Mucosa of stomach (tissue), 1 donor: ENCODE measurements around the gene PROM1.

Source experiments
- H3K27me3 ChIP-seq: one replicate; pipeline ENCODE4 v1.7.0; 2013; ENCODE audit warnings: mild to moderate bottlenecking, low read length; ENCODE audit not compliant: control insufficient read depth, insufficient read depth
- H3K36me3 ChIP-seq: one replicate; pipeline ENCODE4 v1.7.0; 2013; ENCODE audit warnings: low read length; ENCODE audit not compliant: control insufficient read depth, insufficient read depth
- H3K4me1 ChIP-seq: one replicate; pipeline ENCODE4 v1.7.0; 2013; ENCODE audit warnings: mild to moderate bottlenecking, low read length; ENCODE audit not compliant: control insufficient read depth, insufficient read depth
- H3K4me3 ChIP-seq: one replicate; pipeline ENCODE4 v1.7.0; 2013; ENCODE audit warnings: low read length
- H3K9ac ChIP-seq: one replicate; pipeline ENCODE4 v1.7.0; 2013; ENCODE audit warnings: mild to moderate bottlenecking, low read length, moderate library complexity
- H3K9me3 ChIP-seq: one replicate; pipeline ENCODE4 v1.7.0; 2013; ENCODE audit warnings: mild to moderate bottlenecking, low read length, moderate library complexity; ENCODE audit not compliant: control insufficient read depth
- donor health status: Pancreatic carcinoma.

Gene PROM1

DNA sequence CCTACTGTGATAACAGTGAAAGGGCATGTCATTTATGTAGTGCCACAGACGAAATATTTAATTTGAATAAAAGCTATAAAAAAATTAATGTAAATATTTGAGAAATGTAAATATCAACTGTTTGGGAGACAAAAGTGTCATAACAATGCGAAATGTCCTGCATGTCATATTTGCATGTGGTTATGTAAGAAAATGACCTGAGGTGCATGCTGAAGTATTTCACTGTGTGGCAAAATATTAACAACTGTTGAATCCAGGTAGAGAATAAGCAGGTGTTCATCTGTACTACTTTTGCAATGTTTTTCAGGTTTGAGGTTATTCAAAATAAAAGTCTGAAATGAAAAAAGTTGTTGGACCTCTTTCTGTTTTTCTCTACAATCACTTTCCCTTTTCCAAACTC is 30.9 kb downstream of the PROM1 start:
- peaks cover 3% of the 10 kb centered on the region for H3K36me3 ChIP-seq
- no peak overlapping the region for H3K4me3 ChIP-seq
- H3K9me3 ChIP-seq, result no peaks in the 10 kb centered on the region
- peaks cover 16% of the 10 kb centered on the region for H3K4me1 ChIP-seq
- H3K27me3 ChIP-seq, result no peaks in the 10 kb centered on the region
- H3K9ac ChIP-seq, result no peak overlapping the region

DNA sequence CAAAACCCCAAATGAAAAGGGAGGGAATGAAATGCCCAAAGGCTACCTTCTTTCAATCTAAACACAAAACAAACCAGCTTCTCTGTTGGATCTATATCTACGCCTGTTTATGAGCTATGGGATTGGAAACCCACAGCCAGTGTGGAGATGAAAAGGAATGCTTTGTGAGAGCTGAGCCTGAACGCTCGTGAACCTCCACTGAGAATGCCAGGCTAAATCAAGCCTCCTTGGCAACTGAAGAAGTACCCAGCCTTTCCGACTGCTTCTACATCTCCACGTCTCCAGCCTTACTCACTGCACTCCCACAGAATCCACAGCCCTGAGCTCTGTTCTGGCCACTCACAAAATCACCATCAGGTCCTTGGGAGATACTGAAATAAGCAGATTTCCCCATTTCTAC is 31.8 kb downstream of the PROM1 start:
- Histone ChIP-seq H3K4me1 (peaks cover 12% of the 10 kb centered on the region), H3K4me3 (no peak overlapping the region), H3K36me3 (peaks cover 3% of the 10 kb centered on the region), H3K27me3 (no peaks in the 10 kb centered on the region), H3K9ac (no peak overlapping the region), H3K9me3 (no peaks in the 10 kb centered on the region)

DNA sequence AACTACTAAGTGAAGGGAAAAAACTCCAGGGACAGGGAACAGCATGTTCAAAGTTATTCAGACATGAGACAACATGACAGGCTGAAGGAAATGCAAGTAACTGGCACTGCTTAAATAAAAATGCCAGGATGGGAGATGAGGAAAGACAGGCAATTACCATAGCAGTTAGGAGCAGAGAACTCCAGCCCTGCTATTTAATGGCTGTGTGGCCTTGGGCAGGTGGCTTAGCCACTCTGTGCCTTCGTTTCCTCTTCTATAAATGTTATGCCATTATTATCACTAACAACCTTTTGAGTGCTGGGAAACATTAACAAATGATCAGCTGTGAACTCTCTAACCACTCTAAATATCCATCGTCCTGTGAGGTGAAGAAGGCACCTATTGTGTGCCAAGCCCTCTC is 32.7 kb downstream of the PROM1 start:
- Histone ChIP-seq H3K4me1 (peaks cover 4% of the 10 kb centered on the region), H3K36me3 (peaks cover 3% of the 10 kb centered on the region), H3K9ac (no peak overlapping the region), H3K9me3 (no peaks in the 10 kb centered on the region), H3K4me3 (no peak overlapping the region), H3K27me3 (no peaks in the 10 kb centered on the region)

DNA sequence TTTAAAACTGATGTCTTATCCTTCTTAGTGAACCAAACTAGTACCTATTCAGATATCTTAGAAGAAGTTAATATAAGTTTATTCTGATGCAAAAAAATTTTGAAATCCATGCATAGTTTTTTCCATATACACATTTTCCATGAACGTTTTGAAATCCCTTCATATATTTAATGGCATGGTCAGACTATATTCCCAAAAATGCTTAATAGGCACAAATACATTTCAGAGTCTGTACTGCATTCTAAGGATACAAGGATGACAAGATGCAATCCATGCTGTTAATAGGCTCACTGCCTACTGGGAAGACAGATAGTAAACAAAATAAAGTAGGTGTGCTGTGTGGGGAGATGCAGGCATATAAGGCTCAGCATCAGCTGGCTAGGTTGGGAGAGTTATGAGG is 33.2 kb downstream of the PROM1 start:
- Histone ChIP-seq H3K9me3 (no peaks in the 10 kb centered on the region), H3K27me3 (no peaks in the 10 kb centered on the region), H3K36me3 (peaks cover 3% of the 10 kb centered on the region), H3K9ac (no peak overlapping the region), H3K4me3 (no peak overlapping the region), H3K4me1 (no peaks in the 10 kb centered on the region)

DNA sequence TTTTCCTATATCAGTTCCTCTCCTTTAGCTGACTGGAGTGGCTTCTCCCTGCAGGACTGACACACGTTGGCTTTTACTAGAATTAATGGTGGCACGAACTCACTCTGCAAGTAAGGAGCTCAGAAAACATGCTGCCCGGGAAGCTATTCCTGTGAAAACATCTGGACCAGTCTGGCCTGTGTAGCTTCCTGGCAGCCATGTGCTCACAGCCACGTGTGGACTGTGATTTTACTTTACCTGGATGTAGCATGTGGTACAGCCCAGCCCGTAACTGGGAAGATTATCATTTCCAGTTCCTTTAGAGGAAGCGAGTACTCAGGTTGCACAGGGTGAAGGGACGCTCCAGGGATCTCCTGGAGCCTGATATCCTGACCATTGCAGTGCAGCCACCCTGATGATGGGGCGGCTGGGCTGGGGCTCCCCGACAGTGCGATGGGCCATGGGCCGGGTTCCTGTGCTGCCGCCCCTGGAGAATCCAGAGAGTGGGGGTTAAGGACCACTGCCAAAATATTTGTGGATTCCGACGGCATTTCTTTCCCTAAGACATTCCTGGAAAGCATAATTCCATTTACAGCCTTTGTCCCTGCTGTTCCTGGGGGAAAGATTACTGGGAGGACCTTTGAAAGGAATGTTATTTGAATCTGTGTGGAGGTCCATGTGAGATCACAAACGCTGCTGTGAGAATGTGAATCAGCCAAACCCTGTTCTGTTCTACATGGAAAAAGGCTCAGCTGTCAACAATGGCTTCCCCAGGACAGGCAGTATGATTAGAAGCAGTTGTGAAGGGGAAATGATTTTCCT is 35.0 kb downstream of the PROM1 start:
- no peaks in the 10 kb centered on the region for H3K9me3 ChIP-seq
- H3K4me1 ChIP-seq, result peaks cover 10% of the 10 kb centered on the region
- H3K36me3 ChIP-seq, result no peaks in the 10 kb centered on the region
- H3K9ac ChIP-seq, result no peak overlapping the region
- no peaks in the 10 kb centered on the region for H3K27me3 ChIP-seq
- no peak overlapping the region for H3K4me3 ChIP-seq

DNA sequence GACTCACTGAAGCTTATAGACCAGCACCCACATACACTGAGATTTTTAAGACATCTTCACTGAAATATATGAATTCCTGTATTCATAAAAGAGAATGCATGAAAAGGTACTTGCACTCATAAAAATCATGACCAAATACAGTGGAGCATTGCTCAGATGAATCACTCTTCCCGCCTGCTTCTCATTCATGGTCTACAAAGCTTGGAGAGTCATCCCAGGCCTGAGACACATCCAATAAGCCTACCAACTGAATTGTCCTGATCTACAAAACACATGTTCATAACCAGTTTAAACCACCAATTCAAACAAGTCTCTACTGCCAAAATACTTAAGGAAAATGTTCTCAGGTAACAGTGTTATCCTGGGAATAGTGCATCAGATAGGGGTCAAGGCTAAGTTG is 38.1 kb downstream of the PROM1 start:
- no peak overlapping the region for H3K4me3 ChIP-seq
- no peak overlapping the region for H3K9ac ChIP-seq
- H3K4me1 ChIP-seq, result peaks cover 11% of the 10 kb centered on the region
- no peaks in the 10 kb centered on the region for H3K36me3 ChIP-seq
- no peaks in the 10 kb centered on the region for H3K9me3 ChIP-seq
- no peaks in the 10 kb centered on the region for H3K27me3 ChIP-seq

DNA sequence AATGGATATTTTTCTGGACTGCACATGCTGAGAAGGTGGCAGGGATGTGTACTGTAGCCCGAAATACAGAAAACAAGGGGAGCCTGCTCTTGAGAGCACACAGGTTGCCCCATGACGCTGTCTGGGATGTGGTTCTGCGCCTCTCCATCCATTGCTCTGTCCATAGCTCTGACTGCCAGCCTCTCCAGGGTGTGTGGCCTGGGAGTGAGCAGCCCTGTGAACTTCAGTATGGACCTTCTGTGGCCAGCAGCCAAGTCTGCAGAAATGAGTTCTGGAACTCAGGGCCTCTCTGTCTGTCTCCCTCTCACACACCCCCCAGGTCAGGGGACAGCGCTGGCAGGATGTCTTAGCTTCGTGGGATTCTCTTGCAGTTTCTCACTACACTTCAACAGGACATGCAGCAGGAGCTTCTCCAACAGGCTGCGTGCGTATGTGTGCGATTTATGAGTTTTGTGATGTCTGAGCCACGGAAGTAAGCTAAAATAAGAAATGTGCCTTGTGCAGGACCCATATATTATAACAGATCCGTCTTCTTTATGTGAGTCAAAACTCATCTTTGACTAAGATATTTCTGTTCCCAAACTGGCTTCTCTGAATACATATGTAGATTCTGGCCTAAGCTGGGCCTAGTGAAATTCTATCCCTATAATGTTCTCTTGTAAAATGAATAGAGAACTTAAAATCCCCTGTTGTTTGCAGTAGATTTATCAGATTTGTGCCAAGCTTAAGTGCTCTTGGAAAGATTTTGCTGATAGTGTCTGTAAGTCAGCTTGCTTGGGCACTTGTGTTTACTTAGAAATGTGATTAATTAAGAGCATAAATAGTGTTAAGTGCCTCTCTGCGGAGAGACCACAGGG is 40.0 kb downstream of the PROM1 start:
- Histone ChIP-seq H3K36me3 (no peaks in the 10 kb centered on the region), H3K4me1 (peaks cover 11% of the 10 kb centered on the region), H3K4me3 (no peak overlapping the region), H3K9ac (no peak overlapping the region), H3K27me3 (no peaks in the 10 kb centered on the region), H3K9me3 (no peaks in the 10 kb centered on the region)

DNA sequence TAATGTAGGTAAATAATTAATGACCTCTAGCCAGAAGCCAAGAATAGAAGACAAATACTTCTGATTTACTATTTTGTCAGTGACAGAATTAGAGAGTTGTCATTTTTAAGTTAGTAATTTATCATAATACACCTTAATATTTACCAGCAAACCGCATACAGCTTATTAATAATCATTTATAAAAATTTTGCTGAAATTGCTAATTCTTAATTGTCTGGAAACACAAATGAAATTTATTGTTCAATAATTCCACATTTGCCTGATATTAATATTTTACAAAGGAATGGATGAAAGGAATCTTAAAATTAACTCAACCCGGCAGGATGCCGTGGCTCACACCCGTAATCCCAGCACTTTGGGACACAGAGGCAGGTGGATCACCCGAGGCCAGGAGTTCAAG is 44.7 kb downstream of the PROM1 start:
- Histone ChIP-seq H3K9me3 (no peaks in the 10 kb centered on the region), H3K27me3 (no peaks in the 10 kb centered on the region)

DNA sequence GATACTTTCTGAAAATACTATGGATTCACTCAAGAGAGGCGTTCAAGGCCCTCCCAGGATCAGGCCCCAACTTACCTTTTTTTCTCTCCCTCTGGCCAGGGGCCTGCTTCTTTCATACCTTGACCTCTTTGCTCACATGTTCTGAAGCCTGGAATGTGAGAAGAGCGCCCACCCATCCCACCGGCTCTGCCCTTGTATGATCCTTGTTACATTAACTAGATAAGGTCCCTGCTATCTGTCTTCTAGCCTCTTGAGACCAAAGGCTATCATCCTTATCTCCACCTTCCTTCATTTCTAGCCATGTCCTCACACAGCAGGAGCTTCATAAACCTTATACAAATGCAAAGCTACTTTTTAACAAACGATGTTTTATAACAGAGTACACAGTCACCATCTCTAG is 45.9 kb downstream of the PROM1 start:
- Histone ChIP-seq H3K36me3 (no peaks in the 10 kb centered on the region), H3K27me3 (no peaks in the 10 kb centered on the region), H3K4me1 (peaks cover 11% of the 10 kb centered on the region), H3K9ac (no peak overlapping the region), H3K4me3 (no peak overlapping the region), H3K9me3 (no peaks in the 10 kb centered on the region)

More for the DNA sequence above, 44.7 kb downstream of the PROM1 start:
- Histone ChIP-seq H3K36me3 (no peaks in the 10 kb centered on the region), H3K9ac (no peak overlapping the region), H3K4me1 (peaks cover 13% of the 10 kb centered on the region), H3K4me3 (no peak overlapping the region)

DNA sequence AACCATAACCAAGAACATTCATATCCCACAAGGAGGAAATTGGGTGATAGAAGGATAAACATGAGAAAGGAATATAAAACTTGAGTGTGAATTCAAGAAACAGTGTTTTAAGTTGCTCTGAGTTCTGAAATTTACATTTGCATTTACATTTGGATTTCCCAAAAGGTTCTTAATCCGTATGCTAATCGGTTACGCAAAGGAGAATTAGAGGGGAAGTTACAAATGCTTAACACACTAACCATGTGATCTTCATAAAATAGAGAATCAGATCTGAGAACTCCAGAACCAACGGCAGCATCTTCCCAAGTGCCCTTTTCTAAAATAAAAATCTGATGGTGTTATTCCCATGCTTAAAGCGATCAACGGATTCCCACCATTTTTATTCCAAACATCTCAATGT is 48.0 kb downstream of the PROM1 start:
- H3K27me3 ChIP-seq, result no peaks in the 10 kb centered on the region
- no peaks in the 10 kb centered on the region for H3K36me3 ChIP-seq

DNA sequence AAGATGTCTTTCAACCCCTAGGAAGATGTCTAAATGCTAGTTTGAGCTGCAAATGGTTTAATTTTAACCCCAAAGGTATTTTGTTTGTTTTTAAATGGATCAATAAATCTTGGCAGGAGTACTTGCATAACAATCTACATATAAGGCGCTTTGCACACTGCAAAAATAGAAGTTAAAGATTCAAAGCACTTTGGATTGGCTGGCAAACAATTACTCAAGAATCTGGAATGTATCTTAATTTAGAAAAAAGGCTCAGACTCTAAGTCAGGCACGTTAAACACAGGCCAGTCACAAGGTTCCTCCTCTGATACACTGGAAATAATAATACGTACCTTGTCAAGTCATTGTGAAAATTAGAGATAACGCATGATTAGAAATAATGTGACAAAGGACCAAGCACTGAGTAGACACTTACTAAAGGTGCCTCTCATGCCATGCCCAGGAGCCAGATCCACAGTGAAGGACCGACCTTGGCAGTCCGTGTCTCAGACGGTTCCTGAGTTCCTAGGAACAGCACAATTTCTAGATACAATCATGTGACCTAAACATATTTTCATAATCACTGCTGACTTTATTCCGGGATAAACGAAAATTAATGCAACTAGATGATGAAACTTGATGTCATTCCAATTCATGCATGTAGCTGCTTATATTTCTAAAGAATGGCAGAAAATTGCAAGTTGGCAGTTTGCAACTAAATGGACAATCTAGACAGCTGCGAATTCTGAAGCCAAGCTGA is 49.6 kb downstream of the PROM1 start:
- H3K4me1 ChIP-seq, result peaks cover 31% of the 10 kb centered on the region
- no peaks in the 10 kb centered on the region for H3K36me3 ChIP-seq
- H3K27me3 ChIP-seq, result no peaks in the 10 kb centered on the region
- no peak overlapping the region for H3K9ac ChIP-seq
- H3K4me3 ChIP-seq, result no peak overlapping the region
- no peaks in the 10 kb centered on the region for H3K9me3 ChIP-seq

More for the DNA sequence above, 48.0 kb downstream of the PROM1 start:
- H3K9me3 ChIP-seq, result no peaks in the 10 kb centered on the region
- H3K4me1 ChIP-seq, result peaks cover 23% of the 10 kb centered on the region
- H3K9ac ChIP-seq, result no peak overlapping the region
- no peak overlapping the region for H3K4me3 ChIP-seq

DNA sequence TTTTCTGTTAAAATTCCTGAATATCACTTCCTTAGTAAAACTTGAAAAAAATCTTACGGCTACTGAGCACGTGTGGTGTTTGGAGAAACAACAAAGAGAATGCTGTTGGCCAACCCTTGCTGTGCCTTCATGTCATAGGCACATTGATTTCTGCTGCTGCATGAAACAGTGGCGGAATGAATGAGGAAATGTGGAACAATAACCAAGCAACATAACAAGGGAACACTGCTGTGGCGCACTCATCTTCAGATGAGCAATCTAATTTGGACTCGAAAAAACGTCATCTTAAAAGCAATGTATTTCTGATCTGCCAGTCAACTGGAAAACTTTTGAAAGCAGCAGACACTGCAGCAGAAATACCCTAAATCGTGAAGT is 51.4 kb downstream of the PROM1 start:
- Histone ChIP-seq H3K36me3 (no peaks in the 10 kb centered on the region), H3K4me1 (peaks cover 33% of the 10 kb centered on the region), H3K9ac (no peak overlapping the region), H3K9me3 (no peaks in the 10 kb centered on the region), H3K4me3 (no peak overlapping the region), H3K27me3 (no peaks in the 10 kb centered on the region)
